ENCODE measurements around the gene SEPHS2. TPM values are rescaled to one million over a fixed set of nuclear protein-coding genes. Genes with fewer than 3 reads are reported as not detected.
"Not testable (repeated sequence)": the region's sequence is repeated elsewhere in the genome, so short reads cannot be mapped to it uniquely, and the experiment has no call there.

Gene SEPHS2
- polyA plus RNA-seq, 1 experiment, result 44.4 TPM

- Histone ChIP-seq H3K27me3 (ENCODE audit: control insufficient read depth, insufficient read depth, low read length) (peaks cover 7% of the 10 kb centered on the region), H3K36me3 (ENCODE audit: control insufficient read depth, insufficient read depth, low read length) (no peaks in the 10 kb centered on the region), H3K4me3 (ENCODE audit: low read depth, low read length) (no peak overlapping the region)
- ChIA-PET CTCF (interaction anchor here (1.0 to 1.3 kb wide), 2 partner anchors 13 to 21 kb away, joined by 3 to 5 read pairs; no protein-coding TSS in a partner anchor), POLR2A (no interaction called here)
- TF ChIP-seq, protein P1, sequence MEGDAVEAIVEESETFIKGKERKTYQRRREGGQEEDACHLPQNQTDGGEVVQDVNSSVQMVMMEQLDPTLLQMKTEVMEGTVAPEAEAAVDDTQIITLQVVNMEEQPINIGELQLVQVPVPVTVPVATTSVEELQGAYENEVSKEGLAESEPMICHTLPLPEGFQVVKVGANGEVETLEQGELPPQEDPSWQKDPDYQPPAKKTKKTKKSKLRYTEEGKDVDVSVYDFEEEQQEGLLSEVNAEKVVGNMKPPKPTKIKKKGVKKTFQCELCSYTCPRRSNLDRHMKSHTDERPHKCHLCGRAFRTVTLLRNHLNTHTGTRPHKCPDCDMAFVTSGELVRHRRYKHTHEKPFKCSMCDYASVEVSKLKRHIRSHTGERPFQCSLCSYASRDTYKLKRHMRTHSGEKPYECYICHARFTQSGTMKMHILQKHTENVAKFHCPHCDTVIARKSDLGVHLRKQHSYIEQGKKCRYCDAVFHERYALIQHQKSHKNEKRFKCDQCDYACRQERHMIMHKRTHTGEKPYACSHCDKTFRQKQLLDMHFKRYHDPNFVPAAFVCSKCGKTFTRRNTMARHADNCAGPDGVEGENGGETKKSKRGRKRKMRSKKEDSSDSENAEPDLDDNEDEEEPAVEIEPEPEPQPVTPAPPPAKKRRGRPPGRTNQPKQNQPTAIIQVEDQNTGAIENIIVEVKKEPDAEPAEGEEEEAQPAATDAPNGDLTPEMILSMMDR (IDR thresholded peaks at IDR 0.05; ENCODE audit: insufficient read depth, low read depth, low read length), result no peak
- DNase-seq (ENCODE audit: low read depth), result no peak
Measured at GRCh38 chr16:30470170-30470512, 24.5 kb upstream of the SEPHS2 start.

GRCh38 chr16:30464078-30464477 is 18.4 kb upstream of the SEPHS2 start:
- H3K27me3 ChIP-seq (ENCODE audit: control insufficient read depth, insufficient read depth, low read length), result no peaks in the 10 kb centered on the region; the same call in 1 of the 2 replicates
- no peak for DNase-seq (ENCODE audit: low read depth)
- no peak overlapping the region for H3K4me3 ChIP-seq (ENCODE audit: low read depth, low read length)
- ChIA-PET CTCF (no interaction called here), POLR2A (no interaction called here)
- TF ChIP-seq, protein P1 (IDR thresholded peaks at IDR 0.05; ENCODE audit: insufficient read depth, low read depth, low read length), result no peak
- no peaks in the 10 kb centered on the region for H3K36me3 ChIP-seq (ENCODE audit: control insufficient read depth, insufficient read depth, low read length)

DNA sequence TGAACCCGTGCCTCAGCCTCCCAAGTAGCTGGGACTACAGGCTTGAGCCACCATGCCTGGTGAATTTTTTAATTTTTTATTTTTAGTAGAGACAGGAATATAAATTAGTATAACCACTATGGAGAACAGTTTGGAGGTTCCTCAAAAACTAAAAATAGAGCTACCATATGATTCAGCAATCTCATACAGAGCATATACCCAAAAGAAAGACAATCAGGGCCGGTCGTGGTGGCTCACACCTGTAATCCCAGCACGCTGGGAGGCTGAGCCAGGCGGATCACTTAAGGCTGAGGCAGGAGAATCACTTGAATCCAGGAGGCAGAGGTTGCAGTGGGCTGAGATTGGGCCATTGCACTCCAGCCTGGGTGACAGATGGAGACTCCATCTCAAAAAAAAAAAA is 15.8 kb upstream of the SEPHS2 start:
- H3K36me3 ChIP-seq (ENCODE audit: control insufficient read depth, insufficient read depth, low read length); H3K27me3 ChIP-seq (ENCODE audit: control insufficient read depth, insufficient read depth, low read length); H3K4me3 ChIP-seq (ENCODE audit: low read depth, low read length); POLR2A ChIA-PET; DNase-seq (ENCODE audit: low read depth): not testable (repeated sequence)
- CTCF ChIA-PET, result interaction anchor here (0.9 kb wide), 1 partner anchor 12 kb away, joined by 3 read pairs; no protein-coding TSS in a partner anchor

DNA sequence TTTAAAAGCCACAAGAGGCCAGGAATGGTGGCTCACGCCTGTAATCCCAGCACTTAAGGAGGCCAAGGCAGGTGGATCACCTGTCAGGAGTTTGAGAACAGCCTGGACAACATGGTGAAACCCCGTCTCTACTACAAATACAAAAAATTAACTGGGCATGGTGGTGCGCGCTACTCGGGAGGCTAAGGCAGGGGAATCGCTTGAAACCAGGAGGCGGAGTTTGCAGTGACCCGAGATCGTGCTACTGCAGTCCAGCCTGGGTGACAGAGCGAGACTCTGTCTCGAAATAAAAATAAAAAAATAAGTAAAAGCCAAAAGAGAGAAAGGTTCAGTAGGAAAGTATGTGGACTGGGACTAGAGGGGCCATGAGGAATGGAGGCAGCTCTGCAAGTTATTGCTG is 13.8 kb upstream of the SEPHS2 start:
- TF ChIP-seq, protein P1 (IDR thresholded peaks at IDR 0.05; ENCODE audit: insufficient read depth, low read depth, low read length), result no peak
- ChIA-PET CTCF (no interaction called here), POLR2A (no interaction called here)
- no peak overlapping the region for H3K4me3 ChIP-seq (ENCODE audit: low read depth, low read length)
- peaks cover 2% of the 10 kb centered on the region for H3K27me3 ChIP-seq (ENCODE audit: control insufficient read depth, insufficient read depth, low read length)
- DNase-seq (ENCODE audit: low read depth), result no peak
- no peaks in the 10 kb centered on the region for H3K36me3 ChIP-seq (ENCODE audit: control insufficient read depth, insufficient read depth, low read length)

GRCh38 chr16:30458561-30459394 is 13.1 kb upstream of the SEPHS2 start:
- H3K27me3 ChIP-seq (ENCODE audit: control insufficient read depth, insufficient read depth, low read length), result peaks cover 2% of the 10 kb centered on the region
- H3K36me3 ChIP-seq (ENCODE audit: control insufficient read depth, insufficient read depth, low read length), result no peaks in the 10 kb centered on the region
- no peak overlapping the region for H3K4me3 ChIP-seq (ENCODE audit: low read depth, low read length)
- TF ChIP-seq, protein P1 (IDR thresholded peaks at IDR 0.05; ENCODE audit: insufficient read depth, low read depth, low read length), result no peak
- ChIA-PET POLR2A (no interaction called here), CTCF (interaction anchor here (1.7 kb wide), 1 partner anchor 9 kb away, joined by 10 read pairs; no protein-coding TSS in a partner anchor)
- no peak for DNase-seq (ENCODE audit: low read depth)

All from BJ (cell line).